ENCODE results near the gene CTNNAL1. TPM values are rescaled to one million over a fixed set of nuclear protein-coding genes. Genes with fewer than 3 reads are reported as not detected.

CTNNAL1 gene
- total and polyA plus RNA-seq, 9 of the 15 experiments (the other 6 are each of a cell fraction or from before 2014, with no cell fraction given), result 23.2 to 78.0 (median 46.7) TPM

DNA sequence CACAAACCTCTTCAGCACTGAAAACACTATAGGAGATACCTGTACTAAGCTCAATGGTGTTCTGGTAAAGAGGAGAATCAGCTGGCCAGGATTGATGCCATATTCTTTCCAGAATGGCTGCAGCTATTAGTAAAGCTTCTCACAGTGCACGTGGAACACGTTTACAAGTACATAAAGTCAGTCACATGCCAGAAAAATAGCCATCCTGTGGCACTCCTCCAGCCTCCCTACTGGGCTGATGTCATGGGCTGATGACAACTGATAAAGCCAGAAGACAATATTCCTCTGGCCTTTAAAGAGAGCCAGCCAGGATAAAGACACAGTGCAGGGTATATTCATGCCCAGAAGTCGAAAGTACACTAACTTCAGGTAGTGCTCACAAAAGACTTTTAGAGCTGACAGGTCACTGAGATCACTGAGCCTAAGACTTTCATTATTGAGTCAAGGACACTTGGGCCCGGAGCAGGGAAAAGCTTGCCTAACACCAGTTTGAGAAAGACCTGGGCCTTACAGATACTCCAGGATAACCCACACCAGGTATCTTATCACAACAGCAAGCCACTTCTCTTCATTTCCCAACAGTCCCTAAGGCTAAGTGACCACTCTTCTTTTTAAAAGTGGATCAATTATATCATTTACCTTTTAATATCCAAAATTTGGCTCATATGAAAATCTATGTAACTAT is 49.7 kb downstream of the CTNNAL1 start (continued):
- TF ChIP-seq, protein P1, sequence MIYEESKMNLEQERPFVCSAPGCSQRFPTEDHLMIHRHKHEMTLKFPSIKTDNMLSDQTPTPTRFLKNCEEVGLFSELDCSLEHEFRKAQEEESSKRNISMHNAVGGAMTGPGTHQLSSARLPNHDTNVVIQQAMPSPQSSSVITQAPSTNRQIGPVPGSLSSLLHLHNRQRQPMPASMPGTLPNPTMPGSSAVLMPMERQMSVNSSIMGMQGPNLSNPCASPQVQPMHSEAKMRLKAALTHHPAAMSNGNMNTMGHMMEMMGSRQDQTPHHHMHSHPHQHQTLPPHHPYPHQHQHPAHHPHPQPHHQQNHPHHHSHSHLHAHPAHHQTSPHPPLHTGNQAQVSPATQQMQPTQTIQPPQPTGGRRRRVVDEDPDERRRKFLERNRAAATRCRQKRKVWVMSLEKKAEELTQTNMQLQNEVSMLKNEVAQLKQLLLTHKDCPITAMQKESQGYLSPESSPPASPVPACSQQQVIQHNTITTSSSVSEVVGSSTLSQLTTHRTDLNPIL (CRISPR knock-in tag; IDR thresholded peaks at IDR 0.05), result no peak
- no peak for TF ChIP-seq OTX1 (CRISPR knock-in tag; IDR thresholded peaks at IDR 0.05)
- TF ChIP-seq, protein P2, sequence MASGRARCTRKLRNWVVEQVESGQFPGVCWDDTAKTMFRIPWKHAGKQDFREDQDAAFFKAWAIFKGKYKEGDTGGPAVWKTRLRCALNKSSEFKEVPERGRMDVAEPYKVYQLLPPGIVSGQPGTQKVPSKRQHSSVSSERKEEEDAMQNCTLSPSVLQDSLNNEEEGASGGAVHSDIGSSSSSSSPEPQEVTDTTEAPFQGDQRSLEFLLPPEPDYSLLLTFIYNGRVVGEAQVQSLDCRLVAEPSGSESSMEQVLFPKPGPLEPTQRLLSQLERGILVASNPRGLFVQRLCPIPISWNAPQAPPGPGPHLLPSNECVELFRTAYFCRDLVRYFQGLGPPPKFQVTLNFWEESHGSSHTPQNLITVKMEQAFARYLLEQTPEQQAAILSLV (tag; IDR thresholded peaks at IDR 0.05), result no peak
- TF ChIP-seq, protein P3, sequence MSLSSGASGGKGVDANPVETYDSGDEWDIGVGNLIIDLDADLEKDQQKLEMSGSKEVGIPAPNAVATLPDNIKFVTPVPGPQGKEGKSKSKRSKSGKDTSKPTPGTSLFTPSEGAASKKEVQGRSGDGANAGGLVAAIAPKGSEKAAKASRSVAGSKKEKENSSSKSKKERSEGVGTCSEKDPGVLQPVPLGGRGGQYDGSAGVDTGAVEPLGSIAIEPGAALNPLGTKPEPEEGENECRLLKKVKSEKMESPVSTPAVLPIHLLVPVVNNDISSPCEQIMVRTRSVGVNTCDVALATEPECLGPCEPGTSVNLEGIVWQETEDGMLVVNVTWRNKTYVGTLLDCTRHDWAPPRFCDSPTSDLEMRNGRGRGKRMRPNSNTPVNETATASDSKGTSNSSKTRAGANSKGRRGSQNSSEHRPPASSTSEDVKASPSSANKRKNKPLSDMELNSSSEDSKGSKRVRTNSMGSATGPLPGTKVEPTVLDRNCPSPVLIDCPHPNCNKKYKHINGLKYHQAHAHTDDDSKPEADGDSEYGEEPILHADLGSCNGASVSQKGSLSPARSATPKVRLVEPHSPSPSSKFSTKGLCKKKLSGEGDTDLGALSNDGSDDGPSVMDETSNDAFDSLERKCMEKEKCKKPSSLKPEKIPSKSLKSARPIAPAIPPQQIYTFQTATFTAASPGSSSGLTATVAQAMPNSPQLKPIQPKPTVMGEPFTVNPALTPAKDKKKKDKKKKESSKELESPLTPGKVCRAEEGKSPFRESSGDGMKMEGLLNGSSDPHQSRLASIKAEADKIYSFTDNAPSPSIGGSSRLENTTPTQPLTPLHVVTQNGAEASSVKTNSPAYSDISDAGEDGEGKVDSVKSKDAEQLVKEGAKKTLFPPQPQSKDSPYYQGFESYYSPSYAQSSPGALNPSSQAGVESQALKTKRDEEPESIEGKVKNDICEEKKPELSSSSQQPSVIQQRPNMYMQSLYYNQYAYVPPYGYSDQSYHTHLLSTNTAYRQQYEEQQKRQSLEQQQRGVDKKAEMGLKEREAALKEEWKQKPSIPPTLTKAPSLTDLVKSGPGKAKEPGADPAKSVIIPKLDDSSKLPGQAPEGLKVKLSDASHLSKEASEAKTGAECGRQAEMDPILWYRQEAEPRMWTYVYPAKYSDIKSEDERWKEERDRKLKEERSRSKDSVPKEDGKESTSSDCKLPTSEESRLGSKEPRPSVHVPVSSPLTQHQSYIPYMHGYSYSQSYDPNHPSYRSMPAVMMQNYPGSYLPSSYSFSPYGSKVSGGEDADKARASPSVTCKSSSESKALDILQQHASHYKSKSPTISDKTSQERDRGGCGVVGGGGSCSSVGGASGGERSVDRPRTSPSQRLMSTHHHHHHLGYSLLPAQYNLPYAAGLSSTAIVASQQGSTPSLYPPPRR (CRISPR knock-in tag; IDR thresholded peaks at IDR 0.05; ENCODE audit: borderline replicate concordance), result no peak
- TF ChIP-seq, protein P4, sequence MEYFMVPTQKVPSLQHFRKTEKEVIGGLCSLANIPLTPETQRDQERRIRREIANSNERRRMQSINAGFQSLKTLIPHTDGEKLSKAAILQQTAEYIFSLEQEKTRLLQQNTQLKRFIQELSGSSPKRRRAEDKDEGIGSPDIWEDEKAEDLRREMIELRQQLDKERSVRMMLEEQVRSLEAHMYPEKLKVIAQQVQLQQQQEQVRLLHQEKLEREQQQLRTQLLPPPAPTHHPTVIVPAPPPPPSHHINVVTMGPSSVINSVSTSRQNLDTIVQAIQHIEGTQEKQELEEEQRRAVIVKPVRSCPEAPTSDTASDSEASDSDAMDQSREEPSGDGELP (CRISPR knock-in tag; IDR thresholded peaks at IDR 0.05; ENCODE audit: borderline replicate concordance), result no peak
- peak; percentile 37; the same call in 1 of the 2 replicates for TF ChIP-seq CXXC5 (CRISPR knock-in tag; IDR thresholded peaks at IDR 0.05)
- no peak for TF ChIP-seq ARNT (IDR thresholded peaks at IDR 0.05)
- no peak for TF ChIP-seq HNRNPL (IDR thresholded peaks at IDR 0.05; ENCODE audit: low read depth, low read length)
- TF ChIP-seq HDAC6 (IDR thresholded peaks at IDR 0.05; ENCODE audit: low read depth, low read length), result no peak
- TF ChIP-seq BDP1 (IDR thresholded peaks at IDR 0.05; ENCODE audit: insufficient read depth, insufficient read length), result no peak
- TF ChIP-seq ZBTB8A (IDR thresholded peaks at IDR 0.05; ENCODE audit: partially characterized antibody), result no peak
- TF ChIP-seq XRCC3 (IDR thresholded peaks at IDR 0.05), result no peak
- TF ChIP-seq, protein P5, sequence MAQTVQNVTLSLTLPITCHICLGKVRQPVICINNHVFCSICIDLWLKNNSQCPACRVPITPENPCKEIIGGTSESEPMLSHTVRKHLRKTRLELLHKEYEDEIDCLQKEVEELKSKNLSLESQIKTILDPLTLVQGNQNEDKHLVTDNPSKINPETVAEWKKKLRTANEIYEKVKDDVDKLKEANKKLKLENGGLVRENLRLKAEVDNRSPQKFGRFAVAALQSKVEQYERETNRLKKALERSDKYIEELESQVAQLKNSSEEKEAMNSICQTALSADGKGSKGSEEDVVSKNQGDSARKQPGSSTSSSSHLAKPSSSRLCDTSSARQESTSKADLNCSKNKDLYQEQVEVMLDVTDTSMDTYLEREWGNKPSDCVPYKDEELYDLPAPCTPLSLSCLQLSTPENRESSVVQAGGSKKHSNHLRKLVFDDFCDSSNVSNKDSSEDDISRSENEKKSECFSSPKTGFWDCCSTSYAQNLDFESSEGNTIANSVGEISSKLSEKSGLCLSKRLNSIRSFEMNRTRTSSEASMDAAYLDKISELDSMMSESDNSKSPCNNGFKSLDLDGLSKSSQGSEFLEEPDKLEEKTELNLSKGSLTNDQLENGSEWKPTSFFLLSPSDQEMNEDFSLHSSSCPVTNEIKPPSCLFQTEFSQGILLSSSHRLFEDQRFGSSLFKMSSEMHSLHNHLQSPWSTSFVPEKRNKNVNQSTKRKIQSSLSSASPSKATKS (CRISPR knock-in tag; IDR thresholded peaks at IDR 0.05), result no peak
- TF ChIP-seq HNRNPH1 (optimal IDR thresholded peaks at IDR 0.05; ENCODE audit: low read depth, low read length), result no peak
- no peak for TF ChIP-seq CBX5 (IDR thresholded peaks at IDR 0.05; ENCODE audit: borderline replicate concordance, low read depth)
- no peak for TF ChIP-seq ERF (CRISPR knock-in tag; IDR thresholded peaks at IDR 0.05)
- no peak for TF ChIP-seq BRD4 (IDR thresholded peaks at IDR 0.05)
